Muscle of leg (tissue), 16 donors: Measurements from ENCODE around the gene LCTL. TPM values are rescaled to one million over a fixed set of nuclear protein-coding genes. Genes with fewer than 3 reads are reported as not detected.

Source experiments
- DNase-seq: peaks from one replicate; pipeline ENCODE4 v3.0.0; 2013
- H3K27ac ChIP-seq: one replicate; pipeline ENCODE4 v1.5.1; 2013; ENCODE audit warnings: mild to moderate bottlenecking, low read length, control low read depth
- H3K27me3 ChIP-seq: one replicate; pipeline ENCODE4 v1.6.1; 2013; ENCODE audit warnings: low read length; ENCODE audit not compliant: control insufficient read depth, insufficient read depth
- H3K36me3 ChIP-seq: one replicate; pipeline ENCODE4 v1.6.1; 2013; ENCODE audit warnings: low read length; ENCODE audit not compliant: control insufficient read depth, insufficient read depth
- H3K4me1 ChIP-seq: one replicate; pipeline ENCODE4 v1.6.1; 2013; ENCODE audit warnings: low read length; ENCODE audit not compliant: control insufficient read depth, insufficient read depth
- H3K4me3 ChIP-seq: one replicate; pipeline ENCODE4 v1.5.1; 2013; ENCODE audit warnings: low read length, control low read depth
- H3K9me3 ChIP-seq: replicated peaks from 2 replicates; pipeline ENCODE4 v1.6.1; 2013; ENCODE audit warnings: low read depth, low read length; ENCODE audit not compliant: control insufficient read depth
- WGBS: methylation state at CpG from one replicate; pipeline ENCODE4 v1.1.5; 2013; ENCODE audit warnings: missing lambda C conversion rate; ENCODE audit not compliant: insufficient coverage; 5-methylcytosine and 5-hydroxymethylcytosine counted together
- long read RNA-seq, 11 donors: transcript quantifications; one replicate each; lab custom pipeline, GENCODE V29; 2026
- polyA plus RNA-seq, 8 donors: library from polyadenylated mRNA; unstranded; fragments of 120-200 nt; gene quantifications; one replicate each; pipeline versions ENCODE4 v1.2.1 to v1.2.3, GENCODE V29; 2013; ENCODE audit warnings: inconsistent platforms in 1 of 8, low replicate concordance in 1 of 8; ENCODE audit not compliant: insufficient read length in 8 of 8, insufficient read depth in 1 of 8
- total RNA-seq: library from RNA; stranded (reverse); fragments of 120-200 nt; gene quantifications from one replicate; pipeline ENCODE4 v1.2.4, GENCODE V29; 2013

The LCTL gene, protein sequence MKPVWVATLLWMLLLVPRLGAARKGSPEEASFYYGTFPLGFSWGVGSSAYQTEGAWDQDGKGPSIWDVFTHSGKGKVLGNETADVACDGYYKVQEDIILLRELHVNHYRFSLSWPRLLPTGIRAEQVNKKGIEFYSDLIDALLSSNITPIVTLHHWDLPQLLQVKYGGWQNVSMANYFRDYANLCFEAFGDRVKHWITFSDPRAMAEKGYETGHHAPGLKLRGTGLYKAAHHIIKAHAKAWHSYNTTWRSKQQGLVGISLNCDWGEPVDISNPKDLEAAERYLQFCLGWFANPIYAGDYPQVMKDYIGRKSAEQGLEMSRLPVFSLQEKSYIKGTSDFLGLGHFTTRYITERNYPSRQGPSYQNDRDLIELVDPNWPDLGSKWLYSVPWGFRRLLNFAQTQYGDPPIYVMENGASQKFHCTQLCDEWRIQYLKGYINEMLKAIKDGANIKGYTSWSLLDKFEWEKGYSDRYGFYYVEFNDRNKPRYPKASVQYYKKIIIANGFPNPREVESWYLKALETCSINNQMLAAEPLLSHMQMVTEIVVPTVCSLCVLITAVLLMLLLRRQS
- total RNA-seq: not detected
- polyA plus RNA-seq: under 1 TPM; 0.10 to 0.39 (median 0.22) TPM
- long read RNA-seq, donor 1: 0 reads
- long read RNA-seq, donor 2: 0 reads
- long read RNA-seq, donor 3: 0 reads
- long read RNA-seq, donor 4: 0 reads
- long read RNA-seq, donor 5: 0 reads
- long read RNA-seq, donor 6: 0 reads
- long read RNA-seq, donor 7: 0 reads
- long read RNA-seq, donor 8: 0 reads
- long read RNA-seq, donor 9: 0 reads
- long read RNA-seq, donor 10: 0 reads
- long read RNA-seq, donor 11: 0 reads

DNA sequence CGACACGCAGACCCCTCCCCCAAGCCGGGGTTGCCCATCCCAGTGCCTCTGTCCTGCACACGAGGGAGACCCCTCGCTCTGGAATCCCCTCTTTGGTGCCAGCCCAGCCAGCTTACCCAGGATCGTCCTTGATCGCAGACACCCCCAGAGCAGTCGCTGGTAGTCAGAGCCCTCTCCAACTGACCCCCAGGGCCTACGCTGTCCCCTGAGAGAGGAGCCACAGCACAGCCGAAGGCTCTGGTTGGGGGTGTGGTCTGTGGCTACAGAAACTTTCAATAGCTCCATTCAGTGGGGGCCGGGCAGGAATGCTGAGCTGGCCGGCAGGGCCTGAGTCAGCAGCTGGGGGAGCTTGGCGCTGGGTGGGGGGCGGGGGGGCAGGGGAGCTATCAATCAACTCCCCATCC is at the start of gene LCTL:
Gene LCTL (minus strand): TSS at position 258 of the 404 bp plus-strand sequence. CDS start 633 bp downstream, outside the sequence.
- no peak within 1 kb of the TSS for H3K27ac ChIP-seq
- no peaks in the 10 kb centered on the region for H3K27me3 ChIP-seq
- H3K9me3 ChIP-seq: no peaks in the 10 kb centered on the region
- DNase-seq: peak; percentile 30
- peaks cover 10% of the 10 kb centered on the region for H3K4me1 ChIP-seq
- WGBS: 20% methylated on average over 5 of the region's 14 CpGs
- H3K4me3 ChIP-seq: no peak within 1 kb of the TSS
- H3K36me3 ChIP-seq: no peaks in the 10 kb centered on the region

GRCh38 chr15:66614951-66615760 is 49.4 kb upstream of the LCTL start:
- Histone ChIP-seq H3K27ac (no peak overlapping the region), H3K36me3 (no peaks in the 10 kb centered on the region), H3K4me1 (peaks cover 30% of the 10 kb centered on the region), H3K4me3 (no peak overlapping the region), H3K9me3 (no peaks in the 10 kb centered on the region), H3K27me3 (no peaks in the 10 kb centered on the region)
- no peak for DNase-seq
- 29% methylated on average over 7 of the region's 8 CpGs for WGBS

DNA sequence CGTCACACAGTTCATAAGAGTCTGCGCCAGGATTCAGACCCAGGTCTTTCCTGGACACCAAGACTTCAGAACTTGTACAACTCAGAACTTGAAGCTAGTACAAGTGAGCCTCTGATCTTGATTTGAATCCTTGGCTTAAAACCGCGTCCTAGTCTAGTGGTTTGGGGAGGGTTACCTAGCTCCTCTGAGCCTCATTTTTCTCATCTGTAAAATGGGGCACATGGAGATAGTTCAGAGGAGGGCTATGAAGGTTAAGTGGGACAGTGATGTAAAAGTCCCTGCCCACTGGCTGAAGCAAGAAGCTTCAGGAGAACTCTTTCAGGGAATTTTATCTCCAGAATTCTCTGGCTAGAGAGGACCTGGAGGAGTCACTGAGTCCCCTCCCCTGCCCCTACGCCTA is 48.7 kb upstream of the LCTL start:
- Histone ChIP-seq H3K27ac (no peak overlapping the region), H3K27me3 (no peaks in the 10 kb centered on the region), H3K4me3 (no peak overlapping the region), H3K9me3 (no peaks in the 10 kb centered on the region), H3K36me3 (no peaks in the 10 kb centered on the region), H3K4me1 (peaks cover 29% of the 10 kb centered on the region)
- 83% methylated on average over 1 of the region's 5 CpGs for WGBS
- DNase-seq: no peak

DNA sequence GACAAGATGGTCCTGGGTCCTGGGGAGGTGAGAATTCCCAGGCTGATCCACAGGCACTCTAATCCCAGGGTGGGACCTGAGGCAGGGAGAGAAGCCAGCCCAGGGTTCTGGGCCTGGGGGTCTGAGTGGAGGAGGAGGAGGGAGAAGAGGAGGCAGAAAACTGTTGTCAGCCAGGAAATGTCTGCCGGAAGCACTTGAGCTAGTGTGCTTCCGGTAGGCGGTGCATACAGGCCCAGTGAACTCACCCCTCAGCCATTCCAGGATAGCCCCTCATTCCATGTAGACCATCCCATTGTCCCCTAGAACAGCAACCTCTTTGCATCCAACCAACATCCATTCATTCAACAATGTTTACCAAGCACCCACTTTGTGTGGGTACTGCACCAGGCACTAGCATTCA is 47.9 kb upstream of the LCTL start:
- Histone ChIP-seq H3K9me3 (no peaks in the 10 kb centered on the region), H3K4me1 (peaks cover 23% of the 10 kb centered on the region), H3K4me3 (no peak overlapping the region), H3K27me3 (no peaks in the 10 kb centered on the region), H3K27ac (no peak overlapping the region), H3K36me3 (no peaks in the 10 kb centered on the region)
- DNase-seq: no peak
- 93% methylated on average over 2 of the region's 3 CpGs for WGBS

GRCh38 chr15:66611257-66612053 is 45.7 kb upstream of the LCTL start:
- H3K4me1 ChIP-seq: peaks cover 15% of the 10 kb centered on the region
- 54% methylated on average over 11 of the region's 13 CpGs for WGBS
- H3K9me3 ChIP-seq: no peaks in the 10 kb centered on the region
- no peak overlapping the region for H3K27ac ChIP-seq
- H3K4me3 ChIP-seq: no peak overlapping the region
- H3K27me3 ChIP-seq: no peaks in the 10 kb centered on the region
- DNase-seq: no peak
- H3K36me3 ChIP-seq: no peaks in the 10 kb centered on the region

GRCh38 chr15:66609876-66610275 is 44.1 kb upstream of the LCTL start:
- no peaks in the 10 kb centered on the region for H3K27me3 ChIP-seq
- peaks cover 8% of the 10 kb centered on the region for H3K4me1 ChIP-seq
- 72% methylated on average over 5 of the region's 5 CpGs for WGBS

DNA sequence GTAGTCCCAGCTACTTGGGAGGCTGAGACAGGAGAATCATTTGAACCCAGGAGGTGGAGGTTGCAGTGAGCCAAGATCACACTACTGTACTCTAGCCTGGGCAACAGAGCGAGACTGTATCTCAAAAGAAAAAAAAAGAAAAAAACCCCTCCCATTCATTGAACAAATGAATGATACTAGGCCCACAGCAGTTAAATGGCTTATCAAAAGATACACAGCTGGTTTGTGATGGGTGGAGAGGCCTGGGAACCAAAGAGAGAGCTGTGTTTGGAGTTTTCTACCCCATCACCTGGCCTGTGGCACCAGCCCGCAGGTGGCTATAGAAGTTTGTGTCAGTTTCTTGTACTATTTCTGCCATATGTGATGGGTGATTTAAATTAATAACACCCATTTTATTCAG is 43.1 kb upstream of the LCTL start:
- H3K36me3 ChIP-seq: no peaks in the 10 kb centered on the region
- no peak overlapping the region for H3K4me3 ChIP-seq
- H3K4me1 ChIP-seq: peaks cover 2% of the 10 kb centered on the region
- H3K27me3 ChIP-seq: no peaks in the 10 kb centered on the region
- H3K27ac ChIP-seq: no peak overlapping the region
- no CpG with 5 or more reads among the region's 2 CpGs for WGBS
- H3K9me3 ChIP-seq: no peaks in the 10 kb centered on the region
- DNase-seq: no peak

More at GRCh38 chr15:66609876-66610275, 44.1 kb upstream of the LCTL start:
- Histone ChIP-seq H3K9me3 (no peaks in the 10 kb centered on the region), H3K36me3 (no peaks in the 10 kb centered on the region), H3K27ac (no peak overlapping the region), H3K4me3 (no peak overlapping the region)
- DNase-seq: no peak

GRCh38 chr15:66608159-66608558 is 42.4 kb upstream of the LCTL start:
- Histone ChIP-seq H3K27me3 (no peaks in the 10 kb centered on the region), H3K4me1 (no peaks in the 10 kb centered on the region), H3K27ac (no peak overlapping the region), H3K9me3 (no peaks in the 10 kb centered on the region), H3K36me3 (no peaks in the 10 kb centered on the region), H3K4me3 (no peak overlapping the region)
- 40% methylated on average over 1 of the region's 3 CpGs for WGBS
- no peak for DNase-seq
